Measurements from ENCODE around the gene CD300LG. TPM values are rescaled to one million over a fixed set of nuclear protein-coding genes. Genes with fewer than 3 reads are reported as not detected.

CD300LG gene
- total and polyA plus RNA-seq, 12 donors = 0.78 to 7.3 (median 2.4) TPM

- Histone ChIP-seq H3K27ac (no peak overlapping the region), H3K4me1 (replicated peaks in 1 of 2) (no peaks in the 10 kb centered on the region), H3K36me3 (replicated peaks in 1 of 2) (no peaks in the 10 kb centered on the region), H3K27me3 (no peaks in the 10 kb centered on the region), H3K4me3 (no peak overlapping the region), H3K9me3 (replicated peaks in 1 of 3) (no peaks in the 10 kb centered on the region)
- intact Hi-C loops (cut with DNase I) = no loop called here
- DNase-seq = no peak
- TF ChIP-seq CTCF (IDR thresholded peaks at IDR 0.05) (no peak), POLR2A (IDR thresholded peaks at IDR 0.05) (no peak)
- 80 to 89% (median 83%) methylated on average over 3 of the region's 3 CpGs for WGBS, 4 donors
These were observed 45.1 kb upstream of the CD300LG start for GRCh38 chr17:43801844-43802243.

DNA sequence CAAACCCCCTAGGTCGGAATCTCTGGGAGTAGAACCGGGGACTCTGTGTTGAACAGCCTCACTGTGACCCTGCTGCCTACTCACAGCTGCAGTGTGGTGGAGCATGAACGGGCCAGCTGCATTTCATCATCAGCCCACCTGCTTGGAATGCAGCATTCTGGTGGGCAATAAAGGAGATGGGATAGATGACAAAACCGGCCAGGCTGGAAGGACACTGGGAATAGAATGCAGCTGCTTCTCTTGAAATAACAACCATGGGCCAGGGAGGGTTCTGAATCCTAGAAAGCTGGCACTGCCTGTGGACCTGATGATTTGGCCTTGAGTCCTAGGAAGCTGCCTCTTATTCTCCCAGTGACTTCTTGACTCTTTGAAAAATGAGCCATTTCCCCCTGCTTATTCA is 43.2 kb upstream of the CD300LG start:
- H3K4me3 ChIP-seq = no peak overlapping the region
- no peaks in the 10 kb centered on the region for H3K36me3 ChIP-seq (replicated peaks in 1 of 2)
- WGBS, 4 donors = 41 to 64% (median 62%) methylated on average over 3 to 4 of the region's 4 CpGs
- DNase-seq = no peak
- H3K27ac ChIP-seq = no peak overlapping the region
- no peaks in the 10 kb centered on the region for H3K27me3 ChIP-seq
- intact Hi-C loops (cut with DNase I) = no loop called here
- no peaks in the 10 kb centered on the region for H3K4me1 ChIP-seq (replicated peaks in 1 of 2)
- TF ChIP-seq CTCF (IDR thresholded peaks at IDR 0.05) (no peak), POLR2A (IDR thresholded peaks at IDR 0.05) (no peak)
- H3K9me3 ChIP-seq (replicated peaks in 1 of 3) = no peaks in the 10 kb centered on the region

DNA sequence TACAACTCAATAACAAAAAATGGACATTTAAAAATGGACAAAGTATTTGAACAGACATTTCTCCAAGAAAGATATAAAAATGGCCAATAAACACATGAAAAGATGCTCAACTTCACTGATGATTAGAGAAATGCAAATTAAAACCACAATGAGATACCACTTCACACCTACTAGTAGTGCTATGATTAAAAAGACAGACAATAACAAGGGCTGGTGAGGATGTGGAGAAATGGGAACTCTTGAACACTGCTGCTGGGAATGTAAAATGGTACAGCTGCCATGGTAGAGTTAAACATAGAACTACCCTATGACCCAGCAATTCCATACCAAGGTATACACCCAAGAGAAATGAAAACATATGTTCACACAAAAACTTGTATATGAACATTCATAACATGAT is 41.9 kb upstream of the CD300LG start:
- TF ChIP-seq CTCF (IDR thresholded peaks at IDR 0.05) (no peak), POLR2A (IDR thresholded peaks at IDR 0.05) (no peak)
- intact Hi-C loops (cut with DNase I) = no loop called here
- Histone ChIP-seq H3K27me3 (no peaks in the 10 kb centered on the region), H3K4me1 (replicated peaks in 1 of 2) (no peaks in the 10 kb centered on the region), H3K9me3 (replicated peaks in 1 of 3) (no peaks in the 10 kb centered on the region), H3K36me3 (replicated peaks in 1 of 2) (no peaks in the 10 kb centered on the region), H3K4me3 (no peak overlapping the region), H3K27ac (no peak overlapping the region)
- DNase-seq = no peak

DNA sequence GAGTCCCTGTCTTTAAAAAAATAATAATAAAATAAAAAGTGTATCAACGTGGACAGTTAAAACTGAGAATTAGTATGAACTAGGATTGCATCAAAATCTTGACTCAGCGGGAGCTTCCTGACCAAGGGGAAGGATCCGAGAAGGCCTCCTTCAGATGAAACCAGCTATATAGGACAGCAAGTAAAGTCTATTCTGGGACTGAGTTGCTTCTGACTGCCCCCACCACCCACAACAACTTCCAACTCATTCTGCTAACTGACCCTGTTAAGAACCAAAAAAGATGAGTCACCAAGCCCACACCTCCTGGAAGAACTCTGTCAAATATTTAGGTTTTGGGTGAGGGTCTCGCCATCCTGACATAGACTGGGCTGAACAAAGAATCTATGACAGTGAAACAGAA is 38.9 kb upstream of the CD300LG start:
- TF ChIP-seq POLR2A (IDR thresholded peaks at IDR 0.05) (no peak), CTCF (IDR thresholded peaks at IDR 0.05) (no peak)
- no peak for DNase-seq
- Histone ChIP-seq H3K27ac (no peak overlapping the region), H3K36me3 (replicated peaks in 1 of 2) (no peaks in the 10 kb centered on the region), H3K9me3 (replicated peaks in 1 of 3) (no peaks in the 10 kb centered on the region), H3K4me1 (replicated peaks in 1 of 2) (no peaks in the 10 kb centered on the region), H3K4me3 (no peak overlapping the region), H3K27me3 (no peaks in the 10 kb centered on the region)
- WGBS, 4 donors = 86 to 97% (median 93%) methylated on average over 4 of the region's 4 CpGs
- intact Hi-C loops (cut with DNase I) = no loop called here

Measured in adrenal gland (tissue), 12 donors.